B cell (primary cell): ENCODE data around the gene SLC25A21.

ENCODE experiments used
- EZH2 ChIP-seq: IDR thresholded peaks from 2 replicates; pipeline ENCODE4 v1.6.1; 2012; ENCODE audit warnings: borderline replicate concordance, low read depth, mild to moderate bottlenecking, moderate library complexity, low read length; ENCODE audit not compliant: insufficient read depth, poor library complexity, severe bottlenecking
- TF ChIP-seq, protein P1 (sequence below): fragments of 200-600 bp; IDR thresholded peaks from one replicate; pipeline ENCODE4 v1.8.0; 2022; ENCODE audit warnings: antibody characterized with exemption, mild to moderate bottlenecking

DNA sequence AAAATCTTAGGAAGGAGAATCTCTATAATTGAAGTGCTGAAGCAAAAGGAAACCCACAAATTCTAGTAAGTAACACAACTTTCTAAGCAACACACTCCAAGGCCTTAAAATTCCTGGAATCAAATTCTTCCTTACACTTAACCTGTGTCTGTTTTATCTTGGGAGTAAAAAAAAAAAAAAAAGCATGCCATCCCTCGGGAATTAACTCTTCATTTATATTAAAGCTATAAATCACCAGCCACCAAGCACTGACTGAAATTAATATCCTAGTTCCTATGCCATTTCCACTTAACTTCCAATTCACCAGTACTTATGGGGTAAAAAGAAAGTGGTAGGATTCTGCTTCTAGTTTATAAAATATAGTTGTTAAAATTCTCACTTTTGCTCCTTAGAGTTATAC is 238.1 kb downstream of the SLC25A21 start:
- no peak for TF ChIP-seq EZH2
- TF ChIP-seq, protein P1, sequence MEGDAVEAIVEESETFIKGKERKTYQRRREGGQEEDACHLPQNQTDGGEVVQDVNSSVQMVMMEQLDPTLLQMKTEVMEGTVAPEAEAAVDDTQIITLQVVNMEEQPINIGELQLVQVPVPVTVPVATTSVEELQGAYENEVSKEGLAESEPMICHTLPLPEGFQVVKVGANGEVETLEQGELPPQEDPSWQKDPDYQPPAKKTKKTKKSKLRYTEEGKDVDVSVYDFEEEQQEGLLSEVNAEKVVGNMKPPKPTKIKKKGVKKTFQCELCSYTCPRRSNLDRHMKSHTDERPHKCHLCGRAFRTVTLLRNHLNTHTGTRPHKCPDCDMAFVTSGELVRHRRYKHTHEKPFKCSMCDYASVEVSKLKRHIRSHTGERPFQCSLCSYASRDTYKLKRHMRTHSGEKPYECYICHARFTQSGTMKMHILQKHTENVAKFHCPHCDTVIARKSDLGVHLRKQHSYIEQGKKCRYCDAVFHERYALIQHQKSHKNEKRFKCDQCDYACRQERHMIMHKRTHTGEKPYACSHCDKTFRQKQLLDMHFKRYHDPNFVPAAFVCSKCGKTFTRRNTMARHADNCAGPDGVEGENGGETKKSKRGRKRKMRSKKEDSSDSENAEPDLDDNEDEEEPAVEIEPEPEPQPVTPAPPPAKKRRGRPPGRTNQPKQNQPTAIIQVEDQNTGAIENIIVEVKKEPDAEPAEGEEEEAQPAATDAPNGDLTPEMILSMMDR, result no peak
